HG03439 (cell line): ENCODE measurements around the gene HOXC12.

Experiments
- ATAC-seq: cut with Tn5 transposase; IDR thresholded peaks from one replicate; pipeline ENCODE4 v1.9.1; 2021; ENCODE audit warnings: mild to moderate bottlenecking, moderate library complexity; ENCODE audit not compliant: unreplicated experiment

Gene HOXC12

GRCh38 chr12:53995002-53995377, 40.3 kb downstream of the HOXC12 start:
- no peak for ATAC-seq

- ATAC-seq = no peak
These were observed 40.9 kb downstream of the HOXC12 start for GRCh38 chr12:53995378-53996239.

- no peak for ATAC-seq
These were observed 41.8 kb downstream of the HOXC12 start for GRCh38 chr12:53996240-53997203.

GRCh38 chr12:53997204-53998109, 42.8 kb downstream of the HOXC12 start:
- no peak for ATAC-seq

- ATAC-seq = no peak
These were observed 43.6 kb downstream of the HOXC12 start for GRCh38 chr12:53998110-53998899.

GRCh38 chr12:53998900-53999236, 44.2 kb downstream of the HOXC12 start:
- no peak for ATAC-seq

DNA sequence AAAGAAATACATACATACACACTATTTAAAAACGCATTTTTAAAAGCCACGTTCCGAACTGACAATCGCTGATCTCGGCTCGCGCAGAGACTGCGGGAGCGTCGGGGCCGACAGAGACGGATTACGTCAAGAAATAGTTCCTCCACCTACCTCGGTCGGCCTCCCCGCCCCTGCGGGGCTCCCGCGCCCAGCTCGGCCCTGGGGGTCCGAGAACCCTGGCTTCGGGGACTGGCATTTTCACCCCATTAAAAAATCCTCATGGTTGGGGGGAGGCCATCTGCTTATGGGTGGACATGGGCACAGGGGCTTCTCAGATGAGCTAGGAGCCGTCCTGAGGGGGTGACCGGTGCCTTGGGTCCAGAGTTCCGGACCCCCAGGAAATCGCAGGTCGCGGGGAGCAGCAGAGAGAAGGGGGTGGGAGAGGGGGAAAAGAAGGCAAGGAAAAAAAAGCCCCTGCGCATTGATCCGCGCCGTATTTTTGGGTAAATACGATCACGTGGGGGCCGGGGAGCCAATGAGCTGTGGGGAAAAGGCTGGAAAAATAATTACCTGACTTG, 44.9 kb downstream of the HOXC12 start:
- ATAC-seq = no peak

GRCh38 chr12:54000116-54001114, 45.7 kb downstream of the HOXC12 start, which contains the start of gene HOXC9:
Gene HOXC9 (plus strand): TSS chr12:54000161. CDS start chr12:54000189, 28 bp downstream.
- ATAC-seq = no peak

DNA sequence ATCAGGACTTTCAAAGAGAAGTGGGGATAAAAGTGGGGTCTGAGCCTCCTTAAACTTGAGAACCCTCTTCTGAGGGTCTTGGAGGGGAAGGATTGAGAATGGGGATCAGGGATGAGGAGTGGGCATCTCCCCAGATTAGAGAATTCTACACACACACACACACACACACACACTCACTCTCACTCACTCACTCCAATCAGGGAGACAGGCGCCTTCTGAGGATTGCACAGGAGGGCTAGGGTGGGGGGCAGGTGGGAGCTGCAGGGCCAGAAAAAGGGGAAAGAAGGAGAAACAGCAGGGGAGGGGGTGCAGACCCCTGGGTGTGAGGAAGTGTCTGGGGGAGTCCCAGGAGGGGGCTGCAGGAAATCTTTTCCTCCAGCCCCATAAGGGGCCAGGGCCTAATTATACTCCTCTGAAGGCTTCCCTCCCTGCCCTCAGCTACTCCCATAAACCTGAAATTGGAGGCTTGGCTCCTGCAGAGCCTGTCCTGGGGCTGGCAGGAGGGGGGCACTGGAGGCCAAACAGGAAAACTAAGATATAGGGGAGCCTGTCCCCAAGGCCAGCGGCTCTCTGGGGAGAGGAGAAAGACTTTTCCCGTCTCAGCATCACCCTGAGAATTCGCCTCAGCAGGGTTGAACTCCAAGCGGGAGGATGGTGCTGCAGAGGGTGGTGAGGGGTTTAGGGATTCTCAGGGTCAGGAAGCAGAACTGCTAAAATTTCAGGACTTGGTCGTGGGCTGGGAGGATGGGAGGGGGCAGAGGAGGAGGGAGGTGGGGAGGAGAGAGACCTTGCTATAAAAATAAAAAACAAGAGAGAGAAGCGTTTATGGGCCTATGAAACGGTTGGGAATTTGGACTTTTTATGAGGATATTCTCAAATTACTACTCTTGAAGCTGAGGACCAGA, 46.8 kb downstream of the HOXC12 start:
- ATAC-seq = no peak

DNA sequence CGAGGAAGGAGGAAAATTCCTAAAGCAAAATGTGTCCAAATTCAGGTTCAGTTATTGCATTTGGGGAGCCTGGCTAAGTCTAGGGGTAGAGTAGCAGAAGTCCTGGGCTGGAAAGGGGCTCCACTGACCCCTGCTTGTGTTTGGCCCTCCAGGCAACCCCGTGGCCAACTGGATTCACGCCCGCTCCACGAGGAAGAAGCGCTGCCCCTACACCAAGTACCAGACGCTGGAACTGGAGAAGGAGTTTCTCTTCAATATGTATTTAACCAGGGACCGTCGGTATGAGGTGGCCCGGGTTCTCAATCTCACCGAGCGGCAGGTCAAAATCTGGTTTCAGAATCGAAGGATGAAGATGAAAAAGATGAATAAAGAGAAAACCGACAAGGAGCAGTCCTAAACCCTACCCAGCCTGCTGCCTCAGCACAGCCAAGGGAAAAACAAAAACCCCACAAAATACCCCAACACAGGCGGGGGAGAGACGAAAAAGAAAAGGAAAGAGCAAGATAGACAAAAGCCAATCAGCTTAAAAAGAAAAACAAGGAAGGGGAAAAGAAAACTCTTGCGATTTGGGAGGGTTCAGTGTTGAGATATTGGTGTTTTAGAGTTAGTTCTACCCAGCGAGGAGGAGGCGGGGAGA, 47.7 kb downstream of the HOXC12 start:
- ATAC-seq = no peak

- no peak for ATAC-seq
These were observed 48.2 kb downstream of the HOXC12 start for GRCh38 chr12:54002915-54003389.

DNA sequence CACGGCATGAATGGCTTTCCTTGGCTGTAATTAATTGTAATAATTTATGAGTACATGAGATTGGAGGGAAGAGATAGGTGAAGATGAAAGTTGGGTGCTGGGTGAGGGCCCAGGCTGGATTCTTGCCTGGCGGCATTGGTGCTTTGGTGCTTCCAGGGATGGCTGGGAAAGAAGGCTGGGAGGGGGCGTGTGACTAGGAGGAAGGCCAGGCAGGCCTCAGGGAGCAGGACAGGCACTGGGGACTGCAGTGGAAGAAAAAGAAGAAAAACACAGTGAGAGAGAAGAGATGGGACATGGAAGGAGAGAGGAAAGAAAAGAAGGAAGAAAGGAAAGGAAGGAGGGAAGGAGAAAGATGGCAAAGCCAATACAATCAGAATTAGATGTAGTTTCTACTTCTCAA, 48.9 kb downstream of the HOXC12 start:
- ATAC-seq = no peak

DNA sequence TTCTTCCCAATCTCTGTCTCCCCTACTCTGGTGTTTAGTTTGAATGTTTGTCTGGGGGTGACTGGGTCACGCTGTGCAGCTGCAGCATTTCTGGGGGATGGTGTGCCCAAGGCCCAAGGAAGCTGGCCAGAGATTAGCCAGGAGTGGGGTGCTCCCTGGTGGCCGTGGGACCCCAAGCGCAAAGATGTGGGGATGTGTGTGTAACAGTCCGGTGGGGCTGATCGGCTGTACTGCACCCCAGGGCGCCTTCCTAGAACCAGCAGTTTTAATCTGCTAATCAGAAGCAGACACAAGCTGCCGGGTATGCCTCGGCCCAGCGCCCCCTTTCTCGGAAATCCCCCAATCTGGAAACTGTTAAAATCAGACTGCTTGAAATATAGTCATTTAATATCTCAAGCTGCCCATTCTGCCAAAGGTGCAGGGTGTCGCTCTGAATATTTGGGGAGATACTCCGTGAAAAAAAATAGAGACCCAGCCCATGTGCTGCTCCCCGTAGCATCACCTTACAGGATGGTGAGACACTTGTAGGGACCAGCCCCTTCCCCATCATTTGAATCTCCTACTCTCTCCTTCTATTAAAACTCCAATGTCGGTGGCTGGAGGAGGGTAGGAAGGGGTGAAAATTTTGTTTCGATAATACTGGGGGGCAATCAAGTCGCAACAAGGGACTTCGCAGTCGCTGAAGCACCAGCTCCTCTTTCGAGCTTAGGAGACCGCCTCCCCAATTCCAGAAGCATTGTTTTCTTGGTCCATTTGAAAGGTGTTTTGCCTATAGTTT, 49.5 kb downstream of the HOXC12 start:
- ATAC-seq = no peak

DNA sequence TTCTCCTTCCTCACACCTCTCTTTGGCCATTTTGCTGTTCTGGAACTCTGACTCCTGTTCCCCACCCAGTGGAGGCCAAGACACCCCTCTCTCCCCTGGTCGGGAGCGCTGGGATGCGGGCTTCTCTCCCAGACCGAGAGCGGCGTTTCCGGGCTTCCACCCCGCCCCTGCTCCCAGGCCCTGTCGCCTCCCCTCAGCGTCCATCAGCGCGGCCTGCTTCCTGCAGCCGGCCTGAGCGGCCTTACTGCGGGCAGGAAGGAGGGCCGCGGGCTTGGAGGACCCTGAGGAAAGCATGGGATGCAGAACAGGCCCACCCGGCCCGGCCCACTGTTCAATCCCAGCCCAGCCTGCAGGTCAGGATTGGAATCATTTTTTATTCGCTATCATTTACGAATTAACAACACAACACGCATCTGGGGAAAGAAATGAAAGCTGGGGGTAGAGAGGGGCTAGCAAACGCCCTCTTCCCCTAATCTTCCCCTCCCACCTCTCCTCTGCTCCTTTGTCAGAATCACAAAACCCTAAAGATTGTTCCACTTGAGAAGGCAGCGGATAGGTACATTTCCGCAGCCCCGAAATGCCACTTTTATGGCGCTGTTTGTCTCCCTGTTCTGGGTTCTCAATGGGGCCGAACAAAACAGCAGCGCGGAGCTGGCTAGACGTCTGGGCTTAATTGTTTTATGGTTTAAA, 50.3 kb downstream of the HOXC12 start:
- no peak for ATAC-seq

DNA sequence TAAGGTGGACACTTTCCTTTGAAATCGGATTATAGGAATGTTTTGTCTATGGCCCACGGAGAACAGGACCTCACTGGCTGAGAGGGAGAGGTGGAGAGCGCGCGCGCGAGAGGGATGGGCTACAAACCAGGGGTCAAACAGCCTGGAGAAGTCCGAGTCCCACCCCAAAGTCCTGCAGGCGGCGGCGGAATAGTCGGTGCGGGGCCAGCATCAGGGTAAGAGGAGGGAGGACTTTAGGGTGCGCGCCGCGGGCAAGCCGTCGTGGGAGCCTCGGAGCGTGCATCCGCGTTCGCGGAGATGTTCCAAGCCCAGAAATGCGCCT, 50.8 kb downstream of the HOXC12 start:
- ATAC-seq = no peak
